Mucosa of stomach (tissue), 1 donor: Measurements from ENCODE around the gene AKAP1.

Experiments used
- H3K27me3 ChIP-seq: one replicate; pipeline ENCODE4 v1.7.0; 2013; ENCODE audit warnings: mild to moderate bottlenecking, low read length; ENCODE audit not compliant: control insufficient read depth, insufficient read depth
- H3K36me3 ChIP-seq: one replicate; pipeline ENCODE4 v1.7.0; 2013; ENCODE audit warnings: low read length; ENCODE audit not compliant: control insufficient read depth, insufficient read depth
- H3K4me1 ChIP-seq: one replicate; pipeline ENCODE4 v1.7.0; 2013; ENCODE audit warnings: mild to moderate bottlenecking, low read length; ENCODE audit not compliant: control insufficient read depth, insufficient read depth
- H3K4me3 ChIP-seq: one replicate; pipeline ENCODE4 v1.7.0; 2013; ENCODE audit warnings: low read length
- H3K9ac ChIP-seq: one replicate; pipeline ENCODE4 v1.7.0; 2013; ENCODE audit warnings: mild to moderate bottlenecking, low read length, moderate library complexity
- H3K9me3 ChIP-seq: one replicate; pipeline ENCODE4 v1.7.0; 2013; ENCODE audit warnings: mild to moderate bottlenecking, low read length, moderate library complexity; ENCODE audit not compliant: control insufficient read depth
- donor health status: Pancreatic carcinoma.

The AKAP1 gene

GRCh38 chr17:57140316-57140715 lies 55.3 kb downstream of the AKAP1 start:
- Histone ChIP-seq H3K4me3 (no peak overlapping the region), H3K9ac (no peak overlapping the region), H3K4me1 (no peaks in the 10 kb centered on the region), H3K27me3 (no peaks in the 10 kb centered on the region), H3K9me3 (no peaks in the 10 kb centered on the region), H3K36me3 (no peaks in the 10 kb centered on the region)

- Histone ChIP-seq H3K27me3 (no peaks in the 10 kb centered on the region), H3K4me3 (no peak overlapping the region), H3K9ac (no peak overlapping the region), H3K36me3 (no peaks in the 10 kb centered on the region), H3K4me1 (no peaks in the 10 kb centered on the region), H3K9me3 (no peaks in the 10 kb centered on the region)
Observed at GRCh38 chr17:57142925-57143324, 57.9 kb downstream of the AKAP1 start.

GRCh38 chr17:57143361-57143760 lies 58.3 kb downstream of the AKAP1 start:
- Histone ChIP-seq H3K9ac (no peak overlapping the region), H3K36me3 (no peaks in the 10 kb centered on the region), H3K4me1 (no peaks in the 10 kb centered on the region), H3K4me3 (no peak overlapping the region), H3K9me3 (no peaks in the 10 kb centered on the region), H3K27me3 (no peaks in the 10 kb centered on the region)

GRCh38 chr17:57143919-57144318 lies 58.9 kb downstream of the AKAP1 start:
- H3K4me1 ChIP-seq, result no peaks in the 10 kb centered on the region
- no peak overlapping the region for H3K4me3 ChIP-seq
- no peaks in the 10 kb centered on the region for H3K36me3 ChIP-seq
- H3K9me3 ChIP-seq, result no peaks in the 10 kb centered on the region
- H3K9ac ChIP-seq, result no peak overlapping the region
- H3K27me3 ChIP-seq, result no peaks in the 10 kb centered on the region

GRCh38 chr17:57144567-57144966 lies 59.5 kb downstream of the AKAP1 start:
- H3K4me1 ChIP-seq, result no peaks in the 10 kb centered on the region
- H3K9me3 ChIP-seq, result no peaks in the 10 kb centered on the region
- H3K27me3 ChIP-seq, result no peaks in the 10 kb centered on the region
- H3K36me3 ChIP-seq, result no peaks in the 10 kb centered on the region
- no peak overlapping the region for H3K4me3 ChIP-seq
- H3K9ac ChIP-seq, result no peak overlapping the region

- Histone ChIP-seq H3K4me1 (no peaks in the 10 kb centered on the region), H3K9me3 (no peaks in the 10 kb centered on the region), H3K9ac (no peak overlapping the region), H3K27me3 (no peaks in the 10 kb centered on the region), H3K4me3 (no peak overlapping the region), H3K36me3 (no peaks in the 10 kb centered on the region)
Observed at GRCh38 chr17:57145347-57145746, 60.3 kb downstream of the AKAP1 start.

GRCh38 chr17:57146273-57146672 lies 61.2 kb downstream of the AKAP1 start:
- H3K9me3 ChIP-seq, result no peaks in the 10 kb centered on the region
- H3K9ac ChIP-seq, result no peak overlapping the region
- no peaks in the 10 kb centered on the region for H3K27me3 ChIP-seq
- no peak overlapping the region for H3K4me3 ChIP-seq
- no peaks in the 10 kb centered on the region for H3K4me1 ChIP-seq
- no peaks in the 10 kb centered on the region for H3K36me3 ChIP-seq

GRCh38 chr17:57151798-57152197 lies 66.8 kb downstream of the AKAP1 start:
- Histone ChIP-seq H3K9me3 (no peaks in the 10 kb centered on the region), H3K9ac (no peak overlapping the region), H3K4me3 (no peak overlapping the region), H3K4me1 (no peaks in the 10 kb centered on the region), H3K27me3 (no peaks in the 10 kb centered on the region), H3K36me3 (no peaks in the 10 kb centered on the region)

GRCh38 chr17:57152967-57153528 lies 68.0 kb downstream of the AKAP1 start:
- H3K9me3 ChIP-seq, result no peaks in the 10 kb centered on the region
- no peak overlapping the region for H3K9ac ChIP-seq
- no peak overlapping the region for H3K4me3 ChIP-seq
- no peaks in the 10 kb centered on the region for H3K27me3 ChIP-seq
- H3K4me1 ChIP-seq, result no peaks in the 10 kb centered on the region
- H3K36me3 ChIP-seq, result no peaks in the 10 kb centered on the region

- no peaks in the 10 kb centered on the region for H3K4me1 ChIP-seq
- no peak overlapping the region for H3K9ac ChIP-seq
- H3K9me3 ChIP-seq, result no peaks in the 10 kb centered on the region
- H3K27me3 ChIP-seq, result no peaks in the 10 kb centered on the region
- H3K36me3 ChIP-seq, result no peaks in the 10 kb centered on the region
- H3K4me3 ChIP-seq, result no peak overlapping the region
Observed at GRCh38 chr17:57154921-57155320, 69.9 kb downstream of the AKAP1 start.

- Histone ChIP-seq H3K9me3 (no peaks in the 10 kb centered on the region), H3K4me3 (no peak overlapping the region), H3K4me1 (no peaks in the 10 kb centered on the region), H3K9ac (no peak overlapping the region), H3K36me3 (no peaks in the 10 kb centered on the region), H3K27me3 (no peaks in the 10 kb centered on the region)
Observed at GRCh38 chr17:57158325-57158724, 73.3 kb downstream of the AKAP1 start.

- Histone ChIP-seq H3K27me3 (no peaks in the 10 kb centered on the region), H3K9me3 (no peaks in the 10 kb centered on the region), H3K9ac (no peak overlapping the region), H3K36me3 (no peaks in the 10 kb centered on the region), H3K4me3 (no peak overlapping the region), H3K4me1 (no peaks in the 10 kb centered on the region)
Observed at GRCh38 chr17:57158795-57159194, 73.7 kb downstream of the AKAP1 start.

GRCh38 chr17:57160624-57161023 lies 75.6 kb downstream of the AKAP1 start:
- Histone ChIP-seq H3K4me3 (no peak overlapping the region), H3K27me3 (no peaks in the 10 kb centered on the region), H3K9me3 (no peaks in the 10 kb centered on the region), H3K36me3 (no peaks in the 10 kb centered on the region), H3K4me1 (no peaks in the 10 kb centered on the region), H3K9ac (no peak overlapping the region)
